Transverse colon (tissue), 4 donors: ENCODE results near the gene PDE1C. TPM values are rescaled to one million over a fixed set of nuclear protein-coding genes. Genes with fewer than 3 reads are reported as not detected.

Experiments used
- DNase-seq: peaks from one replicate; pipeline ENCODE4 v3.0.0-alpha.2; 2019
- H3K27ac ChIP-seq, 4 donors: fragments of 200-600 bp; sonication (generic); 2 replicates each; pipeline ENCODE4 v1.5.1; 2016 to 2018; ENCODE audit warnings: inconsistent platforms in 4 of 4
- H3K27me3 ChIP-seq: fragments of 200-600 bp; sonication (generic); 2 replicates; pipeline ENCODE4 v1.5.1; 2017; ENCODE audit warnings: inconsistent platforms
- H3K36me3 ChIP-seq, 4 donors: fragments of 200-600 bp; sonication (generic); 2 replicates each; pipeline ENCODE4 v1.5.1; 2017 to 2019; ENCODE audit warnings: inconsistent platforms in 4 of 4
- H3K4me1 ChIP-seq, 4 donors: fragments of 200-600 bp; sonication (generic); 2 replicates each; pipeline ENCODE4 v1.5.1; 2017 to 2020; ENCODE audit warnings: inconsistent platforms in 4 of 4
- H3K4me3 ChIP-seq, 4 donors: fragments of 200-600 bp; sonication (generic); 1 replicate in 1 of 4; 2 replicates in 3 of 4; pipeline versions ENCODE4 v1.5.1 to v1.6.1; 2017 to 2019; ENCODE audit warnings: inconsistent platforms in 4 of 4
- H3K9me3 ChIP-seq, 2 donors: fragments of 200-600 bp; sonication (generic); 2 replicates each; pipeline ENCODE4 v1.5.1; 2017 to 2019; ENCODE audit warnings: inconsistent platforms in 2 of 2
- EP300 ChIP-seq: sonication (generic); formaldehyde crosslinking; IDR thresholded peaks from one replicate; pipeline ENCODE4 v1.6.1; 2017; ENCODE audit warnings: antibody characterized with exemption, low read depth
- POLR2A ChIP-seq: fragments of 450-650 bp; IDR thresholded peaks from one replicate; pipeline ENCODE4 v1.6.1; 2016; ENCODE audit warnings: antibody characterized with exemption, mild to moderate bottlenecking, moderate library complexity
- POLR2AphosphoS5 ChIP-seq, 3 donors: sonication (generic); formaldehyde crosslinking; IDR thresholded peaks; one replicate each; pipeline ENCODE4 v1.6.1; 2016; ENCODE audit warnings: antibody characterized with exemption in 3 of 3
- WGBS, 2 donors: methylation state at CpG; one replicate each; pipeline ENCODE4 v1.1.5; 2018; ENCODE audit warnings: low coverage in 1 of 2; 5-methylcytosine and 5-hydroxymethylcytosine counted together
- in situ Hi-C, 4 donors: fragments of 200-750 bp; cut with MboI; loops; one replicate each; pipeline versions ENCODE4 v1.15.0 to v1.15.1; 2017; ENCODE audit warnings: low sequenced_read_pairs in 3 of 4, low pct_ligation_motif_present in 1 of 4, low pct_unique_long_range_greater_than_20kb in 1 of 4
- intact Hi-C: fragments of 100-400 bp; cut with DNase I; formaldehyde crosslinking; loops from one replicate; pipeline ENCODE4 v1.15.1; 2023; ENCODE audit warnings: low total_unique reads
- total RNA-seq, 4 donors: library from RNA; depleted of rRNA; stranded (reverse); fragments of >200 nt; gene quantifications; one replicate each; pipeline ENCODE4 v1.1.0, GENCODE V29; 2016
- TF ChIP-seq, protein P1 (sequence below), 5 experiments: fragments of 200-600 bp in 3 of 5; fragments of 450-650 bp in 2 of 5; sonication (generic) in 3 of 5; IDR thresholded peaks; 1 replicate in 2 of 5; 2 replicates in 3 of 5; pipeline ENCODE4 v1.5.1; 2016 to 2017; ENCODE audit warnings: antibody characterized with exemption in 5 of 5, inconsistent platforms in 3 of 5, mild to moderate bottlenecking in 2 of 5, moderate library complexity in 1 of 5

The PDE1C gene
- total RNA-seq, 4 donors from 2014 or later: 1.5 to 8.4 (median 2.9) TPM

DNA sequence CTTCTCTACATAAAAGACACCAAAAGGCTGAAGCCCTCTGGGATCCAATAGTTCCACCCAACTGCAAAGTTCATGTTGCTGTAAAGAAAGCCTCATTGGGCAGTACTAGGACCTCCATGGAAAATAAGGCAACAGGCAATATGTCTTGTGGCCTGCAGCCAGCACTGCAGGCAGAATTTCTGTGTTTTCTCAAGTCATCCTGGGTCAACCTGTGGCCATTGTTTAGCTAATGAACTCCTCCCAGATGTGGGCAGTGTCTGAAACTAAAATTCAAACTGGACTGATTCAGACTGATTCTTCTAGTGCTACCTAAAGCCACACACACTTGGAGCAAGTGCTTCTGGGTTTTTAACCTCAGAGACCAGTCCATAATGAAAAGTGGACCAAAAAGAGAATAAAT is 241.7 kb downstream of the PDE1C start:
- DNase-seq: no peak
- no peaks in the 10 kb centered on the region for H3K9me3 ChIP-seq
- H3K27me3 ChIP-seq: no peaks in the 10 kb centered on the region
- in situ Hi-C loops (no loop called here), intact Hi-C loops (no loop called here)
- no peaks in the 10 kb centered on the region for H3K4me1 ChIP-seq
- TF ChIP-seq POLR2A: no peak
- no peak overlapping the region for H3K4me3 ChIP-seq
- H3K36me3 ChIP-seq: no peaks in the 10 kb centered on the region
- H3K27ac ChIP-seq: no peak overlapping the region

DNA sequence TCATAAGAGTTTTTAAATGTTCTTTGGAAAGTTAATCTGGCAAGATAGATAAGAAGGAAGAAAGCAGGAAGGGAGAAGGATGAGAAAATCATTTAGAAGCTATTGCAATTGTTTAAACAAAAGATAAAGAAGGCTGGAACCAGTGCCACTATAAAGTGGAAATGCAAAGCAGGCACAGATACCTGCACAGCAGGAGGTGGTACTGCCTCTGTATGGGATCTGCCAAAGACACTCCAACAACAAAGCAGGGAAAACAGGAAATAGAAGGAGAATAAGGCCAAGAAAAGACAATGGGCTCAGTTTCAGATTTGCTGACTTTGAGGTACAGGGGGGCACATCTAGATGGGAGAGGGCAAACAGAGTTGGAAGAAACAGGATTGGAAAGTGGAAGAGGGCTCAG is 244.6 kb downstream of the PDE1C start:
- Histone ChIP-seq H3K4me1 (no peaks in the 10 kb centered on the region), H3K27me3 (no peaks in the 10 kb centered on the region), H3K4me3 (no peak overlapping the region), H3K9me3 (no peaks in the 10 kb centered on the region), H3K36me3 (no peaks in the 10 kb centered on the region), H3K27ac (no peak overlapping the region)
- in situ Hi-C loops: no loop called here
- intact Hi-C loops: no loop called here
- TF ChIP-seq, protein P1, sequence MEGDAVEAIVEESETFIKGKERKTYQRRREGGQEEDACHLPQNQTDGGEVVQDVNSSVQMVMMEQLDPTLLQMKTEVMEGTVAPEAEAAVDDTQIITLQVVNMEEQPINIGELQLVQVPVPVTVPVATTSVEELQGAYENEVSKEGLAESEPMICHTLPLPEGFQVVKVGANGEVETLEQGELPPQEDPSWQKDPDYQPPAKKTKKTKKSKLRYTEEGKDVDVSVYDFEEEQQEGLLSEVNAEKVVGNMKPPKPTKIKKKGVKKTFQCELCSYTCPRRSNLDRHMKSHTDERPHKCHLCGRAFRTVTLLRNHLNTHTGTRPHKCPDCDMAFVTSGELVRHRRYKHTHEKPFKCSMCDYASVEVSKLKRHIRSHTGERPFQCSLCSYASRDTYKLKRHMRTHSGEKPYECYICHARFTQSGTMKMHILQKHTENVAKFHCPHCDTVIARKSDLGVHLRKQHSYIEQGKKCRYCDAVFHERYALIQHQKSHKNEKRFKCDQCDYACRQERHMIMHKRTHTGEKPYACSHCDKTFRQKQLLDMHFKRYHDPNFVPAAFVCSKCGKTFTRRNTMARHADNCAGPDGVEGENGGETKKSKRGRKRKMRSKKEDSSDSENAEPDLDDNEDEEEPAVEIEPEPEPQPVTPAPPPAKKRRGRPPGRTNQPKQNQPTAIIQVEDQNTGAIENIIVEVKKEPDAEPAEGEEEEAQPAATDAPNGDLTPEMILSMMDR (IDR thresholded peaks at IDR 0.05): no peak
- TF ChIP-seq POLR2A (no peak), POLR2AphosphoS5 (IDR thresholded peaks at IDR 0.05) (no peak), EP300 (no peak)
- DNase-seq: no peak

DNA sequence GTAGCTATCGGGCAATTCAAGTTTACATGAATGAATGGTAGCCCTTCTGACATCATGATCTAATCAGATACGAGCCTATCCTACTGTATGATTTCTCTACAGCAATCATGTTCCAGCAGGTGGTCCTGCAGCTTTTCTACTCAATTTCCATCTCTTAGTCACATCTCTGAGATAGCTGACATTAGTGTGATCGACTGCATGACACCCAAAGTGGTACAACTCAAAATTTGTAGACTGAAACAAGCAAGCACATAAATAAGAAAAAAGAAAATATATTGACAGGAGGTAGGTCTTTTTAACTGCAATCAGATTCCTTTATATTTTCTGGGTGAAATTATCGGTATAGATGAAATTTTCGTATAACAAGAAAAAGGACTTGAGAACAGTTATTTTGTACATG is 251.2 kb downstream of the PDE1C start:
- in situ Hi-C loops: no loop called here
- no peak overlapping the region for H3K27ac ChIP-seq
- H3K9me3 ChIP-seq: no peaks in the 10 kb centered on the region
- no peak overlapping the region for H3K4me3 ChIP-seq
- no peak for DNase-seq
- WGBS, 2 donors: 87 to 91% methylated on average over 5 of the region's 5 CpGs
- H3K27me3 ChIP-seq: no peaks in the 10 kb centered on the region
- H3K4me1 ChIP-seq: no peaks in the 10 kb centered on the region
- no peak for TF ChIP-seq POLR2A
- TF ChIP-seq, protein P1 (IDR thresholded peaks at IDR 0.05): no peak
- no peak for TF ChIP-seq POLR2AphosphoS5 (IDR thresholded peaks at IDR 0.05)
- no peak for TF ChIP-seq EP300
- H3K36me3 ChIP-seq: no peaks in the 10 kb centered on the region
- intact Hi-C loops: no loop called here

DNA sequence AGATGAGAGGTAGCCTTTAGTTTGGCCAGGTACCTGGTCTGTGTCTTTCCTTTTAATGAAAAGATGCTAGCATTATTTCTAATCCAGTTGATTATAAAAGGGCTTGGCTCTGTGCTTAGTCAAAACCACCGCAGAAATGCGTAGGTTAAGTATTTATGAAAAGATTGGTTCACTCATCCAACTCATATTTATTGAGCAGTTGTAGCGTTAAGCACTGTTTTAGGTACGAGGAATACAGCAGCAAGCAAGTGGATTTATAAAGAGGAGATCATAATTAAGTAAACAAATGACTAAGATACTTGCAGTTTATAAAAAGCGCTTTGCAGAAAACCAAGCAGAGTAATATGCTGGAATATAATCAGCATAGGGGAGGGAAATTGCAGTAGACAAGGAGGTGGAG is 253.4 kb downstream of the PDE1C start:
- no peaks in the 10 kb centered on the region for H3K36me3 ChIP-seq
- 53 to 57% methylated on average over 5 of the region's 5 CpGs for WGBS, 2 donors
- intact Hi-C loops: no loop called here
- no peak overlapping the region for H3K27ac ChIP-seq
- no peak for TF ChIP-seq POLR2A
- no peak for TF ChIP-seq EP300
- TF ChIP-seq, protein P1 (IDR thresholded peaks at IDR 0.05): no peak
- TF ChIP-seq POLR2AphosphoS5 (IDR thresholded peaks at IDR 0.05): no peak
- DNase-seq: no peak
- no peaks in the 10 kb centered on the region for H3K4me1 ChIP-seq
- no peaks in the 10 kb centered on the region for H3K27me3 ChIP-seq
- in situ Hi-C loops: no loop called here
- H3K4me3 ChIP-seq: no peak overlapping the region
- H3K9me3 ChIP-seq: no peaks in the 10 kb centered on the region

DNA sequence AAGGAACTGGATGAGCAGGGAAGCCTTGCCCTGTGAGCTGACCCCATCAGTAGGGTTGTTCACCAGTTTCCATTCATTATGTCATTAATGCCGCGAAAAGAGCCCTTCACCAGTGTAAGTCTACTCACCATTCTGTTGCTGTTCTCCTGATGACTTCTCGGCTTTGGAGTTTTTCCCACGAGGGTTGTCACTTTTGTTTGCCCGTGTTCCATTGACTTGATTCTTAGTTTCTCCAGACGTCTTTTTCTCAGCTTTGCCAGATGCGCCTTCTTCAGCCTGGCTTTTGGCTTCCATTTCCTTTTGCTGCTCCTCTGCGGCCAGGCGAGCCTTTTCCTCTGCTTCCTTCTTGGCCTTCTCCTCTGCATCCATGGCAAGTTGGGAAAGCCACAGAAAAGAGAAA is 254.4 kb downstream of the PDE1C start:
- 72 to 79% methylated on average over 3 to 9 of the region's 9 CpGs for WGBS, 2 donors
- Histone ChIP-seq H3K27me3 (no peaks in the 10 kb centered on the region), H3K27ac (no peak overlapping the region), H3K36me3 (no peaks in the 10 kb centered on the region), H3K9me3 (no peaks in the 10 kb centered on the region), H3K4me1 (no peaks in the 10 kb centered on the region), H3K4me3 (no peak overlapping the region)
- no peak for DNase-seq
- TF ChIP-seq, protein P1 (IDR thresholded peaks at IDR 0.05): no peak
- TF ChIP-seq POLR2AphosphoS5 (IDR thresholded peaks at IDR 0.05): no peak
- in situ Hi-C loops (no loop called here), intact Hi-C loops (no loop called here)
